DND-41 (cell line): Measurements from ENCODE around the gene CC2D1A.

Source experiments
- ATAC-seq: fragments of 200-7000 bp; cut with Tn5 transposase; 3 replicates; pipeline ENCODE4 v1.9.1; 2021; ENCODE audit warnings: low read depth; ENCODE audit not compliant: insufficient read depth
- DNase-seq: peaks from one replicate; pipeline ENCODE4 v3.0.0-alpha.2; 2020
- H2AFZ ChIP-seq: 2 replicates; pipeline ENCODE4 v1.6.0; 2012; ENCODE audit warnings: low read depth, low read length
- H3K27ac ChIP-seq: 2 replicates; pipeline ENCODE4 v1.5.1; 2012; ENCODE audit warnings: low read length, inconsistent platforms
- H3K27me3 ChIP-seq: fragments of 200-600 bp; sonication (generic); 2 replicates; pipeline ENCODE4 v1.6.0; 2012; ENCODE audit warnings: low read length, mild to moderate bottlenecking, inconsistent platforms; ENCODE audit not compliant: insufficient read depth, poor library complexity
- H3K36me3 ChIP-seq: 2 replicates; pipeline ENCODE4 v1.5.1; 2012; ENCODE audit warnings: low read length, inconsistent platforms; ENCODE audit not compliant: insufficient read depth
- H3K4me1 ChIP-seq: 2 replicates; pipeline ENCODE4 v1.5.1; 2012; ENCODE audit warnings: mild to moderate bottlenecking, low read length; ENCODE audit not compliant: insufficient read depth
- H3K4me2 ChIP-seq: 2 replicates; pipeline ENCODE4 v1.6.0; 2012; ENCODE audit warnings: mild to moderate bottlenecking, moderate library complexity, low read length, inconsistent platforms; ENCODE audit not compliant: insufficient read depth
- H3K4me3 ChIP-seq, 2 experiments: fragments of 200-600 bp in 1 of 2; shearing (Covaris generic) in 1 of 2; 2 replicates each; pipeline ENCODE4 v1.5.1; 2012 to 2016; ENCODE audit warnings: inconsistent platforms in 2 of 2, low read length in 2 of 2, mild to moderate bottlenecking in 2 of 2, low read depth in 1 of 2, moderate library complexity in 1 of 2
- H3K79me2 ChIP-seq: 2 replicates; pipeline ENCODE4 v1.6.0; 2012; ENCODE audit warnings: low read length, inconsistent platforms; ENCODE audit not compliant: insufficient read depth
- H3K9ac ChIP-seq: 2 replicates; pipeline ENCODE4 v1.6.0; 2012; ENCODE audit warnings: low read depth, mild to moderate bottlenecking, inconsistent platforms, low read length, moderate library complexity
- H3K9me3 ChIP-seq: 2 replicates; pipeline ENCODE4 v1.5.1; 2012; ENCODE audit warnings: low read length, moderate library complexity, mild to moderate bottlenecking, inconsistent platforms; ENCODE audit not compliant: insufficient read depth, severe bottlenecking
- H4K20me1 ChIP-seq: 2 replicates; pipeline ENCODE4 v1.6.0; 2012; ENCODE audit warnings: low read length; ENCODE audit not compliant: insufficient read depth
- EZH2 ChIP-seq: IDR thresholded peaks from 3 replicates; pipeline ENCODE4 v1.6.1; 2012; ENCODE audit warnings: borderline replicate concordance, low read depth, mild to moderate bottlenecking, moderate library complexity, low read length, inconsistent platforms; ENCODE audit not compliant: severe bottlenecking
- TF ChIP-seq, protein P1 (sequence below): IDR thresholded peaks from 2 replicates; pipeline ENCODE4 v1.5.1; 2012; ENCODE audit warnings: borderline replicate concordance, low read length, moderate library complexity, mild to moderate bottlenecking; ENCODE audit not compliant: poor library complexity, severe bottlenecking; ENCODE audit errors: extremely low read depth

The CC2D1A gene

DNA sequence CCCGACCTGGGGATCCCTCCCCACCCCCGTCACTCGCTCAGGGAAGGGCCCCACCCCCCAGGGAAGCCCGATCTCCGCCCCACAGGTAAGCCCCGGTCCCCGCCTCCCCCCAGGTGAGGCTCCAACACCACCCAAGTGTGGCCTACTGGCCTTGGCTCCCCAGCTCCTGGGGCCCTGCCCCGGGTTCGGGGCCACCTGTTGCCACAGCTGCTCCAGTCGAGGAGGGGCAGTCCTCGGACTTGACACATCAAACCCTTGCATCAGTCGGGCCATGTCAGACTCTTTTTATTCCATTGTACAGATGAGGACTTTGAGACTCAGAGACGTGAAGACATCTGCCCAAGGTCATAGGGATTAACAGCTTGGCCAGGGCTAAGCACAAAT, 512 bp downstream of the CC2D1A start:
- Histone ChIP-seq H4K20me1 (no peaks in the 10 kb centered on the region), H3K36me3 (peaks cover 20% of the 10 kb centered on the region), H3K4me1 (peaks cover 58% of the 10 kb centered on the region), H3K9ac (peak overlapping the region; percentile 86), H3K27me3 (no peaks in the 10 kb centered on the region), H3K9me3 (no peaks in the 10 kb centered on the region), H3K4me3 (peak overlapping the region; percentile 91 to 92), H3K4me2 (peak overlapping the region; percentile 91), H3K79me2 (peaks cover 30% of the 10 kb centered on the region), H2AFZ (peak overlapping the region; percentile 91), H3K27ac (peak overlapping the region; percentile 81)
- ATAC-seq, result no peak; the same call in 2 of the 3 replicates
- DNase-seq, result peak; percentile 28
- TF ChIP-seq, protein P1, sequence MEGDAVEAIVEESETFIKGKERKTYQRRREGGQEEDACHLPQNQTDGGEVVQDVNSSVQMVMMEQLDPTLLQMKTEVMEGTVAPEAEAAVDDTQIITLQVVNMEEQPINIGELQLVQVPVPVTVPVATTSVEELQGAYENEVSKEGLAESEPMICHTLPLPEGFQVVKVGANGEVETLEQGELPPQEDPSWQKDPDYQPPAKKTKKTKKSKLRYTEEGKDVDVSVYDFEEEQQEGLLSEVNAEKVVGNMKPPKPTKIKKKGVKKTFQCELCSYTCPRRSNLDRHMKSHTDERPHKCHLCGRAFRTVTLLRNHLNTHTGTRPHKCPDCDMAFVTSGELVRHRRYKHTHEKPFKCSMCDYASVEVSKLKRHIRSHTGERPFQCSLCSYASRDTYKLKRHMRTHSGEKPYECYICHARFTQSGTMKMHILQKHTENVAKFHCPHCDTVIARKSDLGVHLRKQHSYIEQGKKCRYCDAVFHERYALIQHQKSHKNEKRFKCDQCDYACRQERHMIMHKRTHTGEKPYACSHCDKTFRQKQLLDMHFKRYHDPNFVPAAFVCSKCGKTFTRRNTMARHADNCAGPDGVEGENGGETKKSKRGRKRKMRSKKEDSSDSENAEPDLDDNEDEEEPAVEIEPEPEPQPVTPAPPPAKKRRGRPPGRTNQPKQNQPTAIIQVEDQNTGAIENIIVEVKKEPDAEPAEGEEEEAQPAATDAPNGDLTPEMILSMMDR, result no peak

DNA sequence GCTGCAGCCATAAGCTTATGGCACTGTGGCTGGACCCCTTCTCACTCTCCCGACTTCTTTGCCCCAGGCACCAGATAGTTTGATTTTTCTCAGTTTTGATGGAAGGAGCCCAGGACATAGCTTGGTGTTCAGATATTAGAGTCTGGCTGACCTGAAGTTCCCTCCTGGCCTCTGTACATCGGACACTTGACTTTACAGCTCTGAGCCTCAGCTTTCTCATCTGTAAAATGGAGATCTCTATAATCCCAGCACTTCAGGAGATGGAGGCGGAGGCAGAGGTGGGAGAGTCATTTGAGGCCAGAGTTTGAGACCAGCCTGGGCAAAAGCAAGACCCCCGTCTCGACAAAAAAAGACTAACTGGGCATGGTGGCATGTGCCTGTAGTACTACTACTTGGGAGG, 909 bp downstream of the CC2D1A start:
- ATAC-seq (no peak), DNase-seq (no peak)
- no peaks in the 10 kb centered on the region for H3K27me3 ChIP-seq
- peak overlapping the region; percentile 91 to 92 for H3K4me3 ChIP-seq
- peaks cover 58% of the 10 kb centered on the region for H3K4me1 ChIP-seq
- H3K9me3 ChIP-seq, result no peaks in the 10 kb centered on the region
- no peaks in the 10 kb centered on the region for H4K20me1 ChIP-seq
- TF ChIP-seq EZH2, result no peak
- TF ChIP-seq, protein P1, result no peak
- peak overlapping the region; percentile 86 for H3K9ac ChIP-seq
- peaks cover 20% of the 10 kb centered on the region for H3K36me3 ChIP-seq
- H3K4me2 ChIP-seq, result peak overlapping the region; percentile 91
- peaks cover 30% of the 10 kb centered on the region for H3K79me2 ChIP-seq
- H2AFZ ChIP-seq, result peak overlapping the region; percentile 91
- peak overlapping the region; percentile 81 for H3K27ac ChIP-seq

DNA sequence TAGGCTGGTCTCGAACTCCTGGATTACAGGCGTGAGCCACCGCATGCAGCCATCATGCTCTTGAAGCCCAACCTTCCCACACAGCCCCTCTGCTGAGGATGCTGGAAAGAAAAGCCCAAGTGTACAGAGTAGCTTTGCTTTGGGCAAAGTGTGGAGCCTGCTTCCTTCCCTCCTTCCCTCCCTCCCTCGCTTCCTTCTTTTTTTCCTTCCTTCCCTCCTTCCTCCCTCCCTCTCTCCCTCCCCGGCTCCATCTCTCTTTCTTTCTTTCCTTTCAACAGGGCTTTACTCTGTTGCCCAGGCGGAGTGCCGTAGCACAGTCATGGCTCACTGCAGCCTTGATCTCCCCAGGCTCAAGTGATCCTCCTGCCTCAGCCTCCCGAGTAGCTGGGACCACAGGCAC, 2.7 kb downstream of the CC2D1A start:
- H3K9me3 ChIP-seq, result no peaks in the 10 kb centered on the region
- H3K4me2 ChIP-seq, result no peak overlapping the region
- H3K9ac ChIP-seq, result peak overlapping the region; percentile 11; the same call in 1 of the 2 replicates
- no peak overlapping the region for H2AFZ ChIP-seq
- ATAC-seq, result no peak
- no peak overlapping the region for H3K27ac ChIP-seq
- H3K79me2 ChIP-seq, result peaks cover 30% of the 10 kb centered on the region
- peaks cover 37% of the 10 kb centered on the region for H3K36me3 ChIP-seq
- DNase-seq, result no peak
- H4K20me1 ChIP-seq, result no peaks in the 10 kb centered on the region
- TF ChIP-seq, protein P1, result no peak
- TF ChIP-seq EZH2, result no peak
- H3K4me3 ChIP-seq, result no peak overlapping the region
- no peaks in the 10 kb centered on the region for H3K27me3 ChIP-seq
- H3K4me1 ChIP-seq, result peaks cover 45% of the 10 kb centered on the region

DNA sequence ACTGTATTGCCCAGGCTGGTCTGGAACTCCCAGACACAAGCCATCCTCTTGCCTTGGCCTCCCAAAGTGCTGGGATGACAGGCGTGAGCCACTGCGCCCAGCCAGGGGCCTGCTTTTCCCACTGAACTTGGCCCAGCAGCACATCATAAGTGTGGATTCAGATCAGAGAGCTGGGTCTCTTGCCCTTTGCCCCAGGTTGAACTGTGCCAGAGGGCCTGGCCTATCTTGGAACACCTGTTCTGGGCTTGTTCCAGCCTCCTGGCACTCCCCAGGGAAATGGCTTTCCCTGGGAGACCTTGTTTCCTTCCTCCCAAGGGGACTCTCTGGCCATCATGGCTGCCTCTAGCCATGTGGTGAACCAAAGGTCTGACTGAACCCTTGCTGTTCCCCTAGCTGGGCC, 3.4 kb downstream of the CC2D1A start:
- Histone ChIP-seq H3K4me1 (peaks cover 37% of the 10 kb centered on the region), H3K36me3 (peaks cover 43% of the 10 kb centered on the region), H3K4me3 (no peak overlapping the region), H3K27ac (no peak overlapping the region), H4K20me1 (no peaks in the 10 kb centered on the region), H3K9me3 (no peaks in the 10 kb centered on the region), H2AFZ (no peak overlapping the region), H3K9ac (no peak overlapping the region), H3K79me2 (peaks cover 30% of the 10 kb centered on the region), H3K4me2 (no peak overlapping the region), H3K27me3 (no peaks in the 10 kb centered on the region)
- TF ChIP-seq, protein P1, result no peak
- TF ChIP-seq EZH2, result no peak
- DNase-seq (no peak), ATAC-seq (no peak)
